Gastroesophageal sphincter (tissue), 4 donors: ENCODE results near the gene OBP2B. TPM values are rescaled to one million over a fixed set of nuclear protein-coding genes. Genes with fewer than 3 reads are reported as not detected.
"Not testable (repeated sequence)": the region's sequence is repeated elsewhere in the genome, so short reads cannot be mapped to it uniquely, and the experiment has no call there.

Experiments used
- ATAC-seq: fragments of 150-250 bp; one replicate; pipeline ENCODE4 v1.9.1; 2016; ENCODE audit warnings: mild to moderate bottlenecking, moderate library complexity
- H3K27ac ChIP-seq, 4 donors: fragments of 200-600 bp; sonication (generic) in 3 of 4; 1 replicate in 3 of 4; 2 replicates in 1 of 4; pipeline ENCODE4 v1.5.1; 2016 to 2019
- H3K27me3 ChIP-seq: fragments of 200-600 bp; sonication (generic); one replicate; pipeline ENCODE4 v1.5.1; 2019
- H3K36me3 ChIP-seq, 2 donors: fragments of 200-600 bp; sonication (generic); one replicate each; pipeline ENCODE4 v1.5.1; 2019; ENCODE audit warnings: control low read depth in 1 of 2
- H3K4me1 ChIP-seq, 3 donors: fragments of 200-600 bp; sonication (generic); 1 replicate in 2 of 3; 2 replicates in 1 of 3; pipeline ENCODE4 v1.5.1; 2016 to 2019; ENCODE audit warnings: control low read depth in 2 of 3
- H3K4me3 ChIP-seq, 2 donors: fragments of 200-600 bp; sonication (generic); one replicate each; pipeline ENCODE4 v1.5.1; 2019; ENCODE audit warnings: mild to moderate bottlenecking in 1 of 2, moderate library complexity in 1 of 2
- H3K9me3 ChIP-seq, 3 donors: fragments of 200-600 bp; sonication (generic); one replicate each; pipeline ENCODE4 v1.5.1; 2017 to 2019; ENCODE audit warnings: control low read depth in 2 of 3
- EP300 ChIP-seq: sonication (generic); formaldehyde crosslinking; IDR thresholded peaks from one replicate; pipeline ENCODE4 v1.6.1; 2017; ENCODE audit warnings: antibody characterized with exemption, mild to moderate bottlenecking
- POLR2A ChIP-seq, 2 donors: fragments of 450-650 bp; IDR thresholded peaks; one replicate each; pipeline ENCODE4 v1.6.1; 2017; ENCODE audit warnings: antibody characterized with exemption in 2 of 2, mild to moderate bottlenecking in 2 of 2, moderate library complexity in 1 of 2
- POLR2AphosphoS5 ChIP-seq: sonication (generic); formaldehyde crosslinking; IDR thresholded peaks from one replicate; pipeline ENCODE4 v1.6.1; 2017; ENCODE audit warnings: antibody characterized with exemption
- WGBS, 2 donors: methylation state at CpG; one replicate each; pipeline ENCODE4 v1.1.5; 2018; ENCODE audit warnings: low coverage in 1 of 2; 5-methylcytosine and 5-hydroxymethylcytosine counted together
- total RNA-seq, 4 donors: library from RNA; depleted of rRNA; stranded (reverse); fragments of >200 nt; gene quantifications; one replicate each; pipeline ENCODE4 v1.1.0, GENCODE V29; 2016
- TF ChIP-seq, protein P1 (sequence below), 4 experiments: fragments of 200-600 bp in 2 of 4; fragments of 450-650 bp in 2 of 4; sonication (generic) in 1 of 4; IDR thresholded peaks; one replicate each; pipeline ENCODE4 v1.5.1; 2017 to 2019; ENCODE audit warnings: antibody characterized with exemption in 4 of 4, mild to moderate bottlenecking in 2 of 4, moderate library complexity in 2 of 4

The OBP2B gene
- total RNA-seq, 4 donors from 2014 or later, result not detected

DNA sequence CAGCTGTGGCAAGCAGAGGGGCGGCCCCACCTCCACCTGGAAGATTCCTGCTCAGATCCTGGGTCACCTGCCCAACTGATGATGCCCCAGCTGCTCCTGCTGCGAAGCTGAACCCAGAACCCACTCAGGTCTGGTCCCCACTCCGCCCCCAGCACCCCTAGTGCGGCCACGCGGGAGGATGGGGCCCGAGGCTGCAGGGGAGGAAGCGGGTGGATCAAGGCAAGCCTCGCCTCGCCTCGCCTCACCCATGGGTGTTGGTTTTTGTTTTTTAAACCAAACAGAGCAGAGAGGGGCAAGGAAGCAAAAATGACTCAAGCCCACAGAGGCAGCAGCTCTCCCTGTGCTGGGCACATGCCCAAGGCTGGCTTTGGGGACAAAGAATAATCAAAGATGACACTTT, 42.7 kb upstream of the OBP2B start:
- H3K4me1 ChIP-seq, result no peaks in the 10 kb centered on the region
- H3K9me3 ChIP-seq, result peaks cover 0 to 8% (median 0%) of the 10 kb centered on the region in 3 donors
- peaks cover 55% of the 10 kb centered on the region for H3K27me3 ChIP-seq
- WGBS, 2 donors, result 60 to 100% methylated on average over 1 of the region's 11 CpGs
- H3K27ac ChIP-seq, result no peak overlapping the region
- H3K36me3 ChIP-seq, result no peaks in the 10 kb centered on the region
- TF ChIP-seq, protein P1, sequence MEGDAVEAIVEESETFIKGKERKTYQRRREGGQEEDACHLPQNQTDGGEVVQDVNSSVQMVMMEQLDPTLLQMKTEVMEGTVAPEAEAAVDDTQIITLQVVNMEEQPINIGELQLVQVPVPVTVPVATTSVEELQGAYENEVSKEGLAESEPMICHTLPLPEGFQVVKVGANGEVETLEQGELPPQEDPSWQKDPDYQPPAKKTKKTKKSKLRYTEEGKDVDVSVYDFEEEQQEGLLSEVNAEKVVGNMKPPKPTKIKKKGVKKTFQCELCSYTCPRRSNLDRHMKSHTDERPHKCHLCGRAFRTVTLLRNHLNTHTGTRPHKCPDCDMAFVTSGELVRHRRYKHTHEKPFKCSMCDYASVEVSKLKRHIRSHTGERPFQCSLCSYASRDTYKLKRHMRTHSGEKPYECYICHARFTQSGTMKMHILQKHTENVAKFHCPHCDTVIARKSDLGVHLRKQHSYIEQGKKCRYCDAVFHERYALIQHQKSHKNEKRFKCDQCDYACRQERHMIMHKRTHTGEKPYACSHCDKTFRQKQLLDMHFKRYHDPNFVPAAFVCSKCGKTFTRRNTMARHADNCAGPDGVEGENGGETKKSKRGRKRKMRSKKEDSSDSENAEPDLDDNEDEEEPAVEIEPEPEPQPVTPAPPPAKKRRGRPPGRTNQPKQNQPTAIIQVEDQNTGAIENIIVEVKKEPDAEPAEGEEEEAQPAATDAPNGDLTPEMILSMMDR (IDR thresholded peaks at IDR 0.05), result no peak
- TF ChIP-seq POLR2A (IDR thresholded peaks at IDR 0.05) (no peak), POLR2AphosphoS5 (no peak), EP300 (no peak)
- H3K4me3 ChIP-seq, result no peak overlapping the region
- ATAC-seq, result no peak

DNA sequence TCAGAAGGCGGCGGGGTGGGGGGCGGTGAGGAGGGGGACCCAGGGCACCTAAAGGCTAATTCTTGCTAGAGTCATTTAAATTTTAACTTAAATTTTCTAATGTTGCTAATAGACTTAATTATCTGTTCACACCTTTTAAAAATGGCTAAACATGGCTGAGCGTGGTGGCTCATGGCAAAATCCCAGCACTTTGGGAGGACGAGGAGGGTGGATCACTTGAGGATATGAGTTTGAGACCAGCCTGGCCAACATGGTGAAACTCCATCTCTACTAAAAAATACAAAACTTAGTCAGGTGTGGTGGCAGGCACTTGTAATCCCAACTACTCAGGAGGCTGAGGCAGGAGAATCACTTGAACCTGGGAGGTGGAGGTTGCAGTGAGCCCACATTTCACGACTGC, 42.2 kb upstream of the OBP2B start:
- 75 to 76% methylated on average over 4 to 6 of the region's 6 CpGs for WGBS, 2 donors
- not testable (repeated sequence) for H3K9me3 ChIP-seq, ATAC-seq, H3K36me3 ChIP-seq, H3K4me1 ChIP-seq, H3K27ac ChIP-seq, H3K4me3 ChIP-seq
- peaks cover 61% of the 10 kb centered on the region for H3K27me3 ChIP-seq

DNA sequence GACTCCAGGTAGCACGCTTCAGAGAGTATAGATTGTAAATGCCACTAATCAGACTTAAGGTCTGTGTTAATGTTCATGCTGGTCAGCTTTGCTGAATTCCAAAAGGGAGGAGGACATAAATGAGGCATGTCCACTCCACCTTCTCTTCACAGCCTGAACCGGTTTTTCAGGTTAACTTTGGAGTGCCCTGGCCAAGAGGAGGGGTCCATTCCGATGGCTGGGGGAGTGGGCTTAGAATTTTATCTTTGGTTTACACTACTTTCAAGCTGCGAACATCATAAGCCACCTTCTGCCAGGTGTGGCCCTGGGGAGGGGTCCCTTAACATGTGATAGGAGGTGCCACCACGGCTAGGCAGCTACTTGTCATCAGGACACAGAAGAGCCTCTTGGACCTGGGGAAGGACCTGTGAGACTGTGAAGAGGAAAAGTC, 41.7 kb upstream of the OBP2B start:
- H3K27ac ChIP-seq, result no peak overlapping the region
- WGBS, 2 donors, result 40 to 67% methylated on average over 3 to 5 of the region's 5 CpGs
- no peak overlapping the region for H3K4me3 ChIP-seq
- H3K36me3 ChIP-seq, result no peaks in the 10 kb centered on the region
- no peak for ATAC-seq
- TF ChIP-seq, protein P1 (IDR thresholded peaks at IDR 0.05), result no peak
- TF ChIP-seq POLR2A (IDR thresholded peaks at IDR 0.05) (no peak), EP300 (no peak), POLR2AphosphoS5 (no peak)
- H3K4me1 ChIP-seq, result no peaks in the 10 kb centered on the region
- H3K27me3 ChIP-seq, result peaks cover 62% of the 10 kb centered on the region
- peaks cover 0 to 8% (median 0%) of the 10 kb centered on the region in 3 donors for H3K9me3 ChIP-seq

DNA sequence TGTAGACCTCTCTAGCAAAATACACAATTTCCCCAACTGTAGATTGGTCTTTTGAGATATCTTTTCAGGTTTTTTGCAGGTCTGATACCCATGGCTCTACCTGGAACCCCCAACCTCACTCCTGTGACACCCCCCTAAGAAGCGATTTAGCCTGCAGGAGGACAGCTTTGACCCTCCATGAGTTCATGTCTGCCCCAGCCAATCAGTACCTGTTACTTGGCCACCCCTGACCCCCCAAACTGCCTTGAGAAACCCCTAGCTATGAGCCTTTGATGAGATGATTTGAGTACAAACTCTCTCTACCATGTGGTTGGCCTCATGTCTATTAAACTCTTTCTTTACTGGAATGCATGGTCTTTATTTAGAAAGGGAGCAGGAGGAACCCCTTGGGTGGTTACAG, 40.3 kb upstream of the OBP2B start:
- Histone ChIP-seq H3K9me3 (peaks cover 0 to 6% (median 0%) of the 10 kb centered on the region in 3 donors), H3K4me3 (no peak overlapping the region), H3K36me3 (no peaks in the 10 kb centered on the region), H3K4me1 (no peaks in the 10 kb centered on the region), H3K27ac (no peak overlapping the region), H3K27me3 (peaks cover 75% of the 10 kb centered on the region)
- ATAC-seq, result no peak
- TF ChIP-seq EP300 (no peak), POLR2AphosphoS5 (no peak), POLR2A (IDR thresholded peaks at IDR 0.05) (no peak)
- TF ChIP-seq, protein P1 (IDR thresholded peaks at IDR 0.05), result no peak
- whole genome bisulfite sequencing, 2 donors, result 100% methylated on average over 1 of the region's 1 CpG; no CpG with 5 or more reads in 1 of the 2 donors

DNA sequence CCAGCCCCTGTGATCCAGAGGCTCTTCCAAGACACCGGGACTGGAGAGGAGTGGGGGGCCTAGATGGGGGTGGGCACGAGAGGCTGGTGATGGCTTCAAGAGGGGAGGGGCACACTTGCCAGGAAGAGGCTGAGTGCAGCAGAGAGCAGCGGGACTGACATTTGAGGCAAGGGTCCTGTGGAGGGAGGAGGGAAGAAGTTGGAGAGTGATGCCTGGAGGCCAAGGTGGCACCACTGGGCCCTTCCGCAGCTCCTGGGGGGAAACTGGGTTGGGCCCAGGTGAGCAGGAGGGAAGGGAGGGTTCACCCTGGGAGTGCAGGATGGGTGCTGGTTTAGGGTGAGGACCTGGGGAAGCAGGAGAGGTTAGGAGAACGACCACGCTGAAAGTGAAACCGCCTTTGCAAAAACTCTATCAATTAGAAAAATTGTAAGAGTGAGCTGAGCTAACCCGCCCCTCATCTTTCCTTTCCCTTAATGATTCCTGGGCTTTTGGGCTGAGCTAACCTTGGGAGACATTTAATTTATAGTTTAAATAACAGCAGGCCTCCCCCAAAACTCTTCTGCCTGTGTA, 39.8 kb upstream of the OBP2B start:
- ATAC-seq, result no peak
- Histone ChIP-seq H3K9me3 (peaks cover 0 to 1% (median 0%) of the 10 kb centered on the region in 3 donors), H3K27ac (no peak overlapping the region), H3K27me3 (peaks cover 75% of the 10 kb centered on the region), H3K36me3 (no peaks in the 10 kb centered on the region), H3K4me3 (no peak overlapping the region), H3K4me1 (no peaks in the 10 kb centered on the region)
- TF ChIP-seq POLR2A (IDR thresholded peaks at IDR 0.05) (no peak), POLR2AphosphoS5 (no peak), EP300 (no peak)
- TF ChIP-seq, protein P1 (IDR thresholded peaks at IDR 0.05), result no peak
- 89 to 90% methylated on average over 5 to 7 of the region's 8 CpGs for WGBS, 2 donors
